Measurements from ENCODE around the gene PAPPA2. TPM values are rescaled to one million over a fixed set of nuclear protein-coding genes. Genes with fewer than 3 reads are reported as not detected.

The PAPPA2 gene
- total and polyA plus RNA-seq, 8 donors, result under 0.01 to 10.3 (median 0.29) TPM; not detected in 1

DNA sequence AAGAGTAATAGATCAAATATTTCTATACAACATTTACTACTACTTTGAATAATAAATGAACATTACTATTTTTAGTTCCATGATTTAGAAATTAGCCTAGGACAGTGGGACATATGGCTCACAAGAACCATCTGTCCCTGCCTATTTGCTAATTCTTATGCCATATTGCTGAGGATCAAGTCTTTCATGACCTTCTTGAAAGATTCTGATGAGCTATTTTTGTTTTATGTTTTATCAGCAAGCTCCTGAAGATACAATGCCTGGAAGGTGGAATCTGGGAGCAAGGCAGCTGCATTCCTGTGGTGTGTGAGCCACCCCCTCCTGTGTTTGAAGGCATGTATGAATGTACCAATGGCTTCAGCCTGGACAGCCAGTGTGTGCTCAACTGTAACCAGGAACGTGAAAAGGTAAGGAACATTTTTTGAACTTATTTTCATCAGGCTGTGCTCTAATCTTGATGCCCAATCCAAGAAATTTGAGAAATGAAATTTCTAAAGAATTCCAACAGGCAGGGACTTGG lies 326.7 kb downstream of the PAPPA2 start:
- Histone ChIP-seq H3K9me3 (peaks cover 0 to 4% (median 0%) of the 10 kb centered on the region in 4 donors), H3K4me1 (peaks cover 0 to 10% (median 0%) of the 10 kb centered on the region in 4 donors), H3K27ac (no peak overlapping the region), H3K27me3 (peaks cover 0 to 13% (median 0%) of the 10 kb centered on the region in 3 donors), H3K4me3 (no peak overlapping the region), H3K36me3 (no peaks in the 10 kb centered on the region)
- TF ChIP-seq, protein P1, sequence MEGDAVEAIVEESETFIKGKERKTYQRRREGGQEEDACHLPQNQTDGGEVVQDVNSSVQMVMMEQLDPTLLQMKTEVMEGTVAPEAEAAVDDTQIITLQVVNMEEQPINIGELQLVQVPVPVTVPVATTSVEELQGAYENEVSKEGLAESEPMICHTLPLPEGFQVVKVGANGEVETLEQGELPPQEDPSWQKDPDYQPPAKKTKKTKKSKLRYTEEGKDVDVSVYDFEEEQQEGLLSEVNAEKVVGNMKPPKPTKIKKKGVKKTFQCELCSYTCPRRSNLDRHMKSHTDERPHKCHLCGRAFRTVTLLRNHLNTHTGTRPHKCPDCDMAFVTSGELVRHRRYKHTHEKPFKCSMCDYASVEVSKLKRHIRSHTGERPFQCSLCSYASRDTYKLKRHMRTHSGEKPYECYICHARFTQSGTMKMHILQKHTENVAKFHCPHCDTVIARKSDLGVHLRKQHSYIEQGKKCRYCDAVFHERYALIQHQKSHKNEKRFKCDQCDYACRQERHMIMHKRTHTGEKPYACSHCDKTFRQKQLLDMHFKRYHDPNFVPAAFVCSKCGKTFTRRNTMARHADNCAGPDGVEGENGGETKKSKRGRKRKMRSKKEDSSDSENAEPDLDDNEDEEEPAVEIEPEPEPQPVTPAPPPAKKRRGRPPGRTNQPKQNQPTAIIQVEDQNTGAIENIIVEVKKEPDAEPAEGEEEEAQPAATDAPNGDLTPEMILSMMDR (IDR thresholded peaks at IDR 0.05), result no peak
- TF ChIP-seq POLR2AphosphoS5 (IDR thresholded peaks at IDR 0.05), result no peak
- TF ChIP-seq EP300 (IDR thresholded peaks at IDR 0.05), result no peak
- TF ChIP-seq POLR2A (IDR thresholded peaks at IDR 0.05), result no peak
- intact Hi-C loops (cut with DNase I; ENCODE audit: low total_unique reads), result no loop called here
- 38 to 63% (median 54%) methylated on average over 1 of the region's 1 CpG for WGBS, 5 donors
- DNase-seq, result no peak

GRCh38 chr1:176790786-176791185 lies 327.8 kb downstream of the PAPPA2 start:
- Histone ChIP-seq H3K36me3 (no peaks in the 10 kb centered on the region), H3K27ac (no peak overlapping the region), H3K9me3 (peaks cover 0 to 4% (median 0%) of the 10 kb centered on the region in 4 donors), H3K4me1 (peaks cover 0 to 8% (median 0%) of the 10 kb centered on the region in 4 donors), H3K4me3 (no peak overlapping the region), H3K27me3 (peaks cover 0 to 6% (median 0%) of the 10 kb centered on the region in 3 donors)
- DNase-seq, result no peak
- intact Hi-C loops (cut with DNase I; ENCODE audit: low total_unique reads), result no loop called here
- WGBS, 5 donors, result 48 to 62% (median 57%) methylated on average over 3 of the region's 3 CpGs
- TF ChIP-seq EP300 (IDR thresholded peaks at IDR 0.05), result no peak
- TF ChIP-seq, protein P1 (IDR thresholded peaks at IDR 0.05), result no peak
- TF ChIP-seq POLR2AphosphoS5 (IDR thresholded peaks at IDR 0.05), result no peak

DNA sequence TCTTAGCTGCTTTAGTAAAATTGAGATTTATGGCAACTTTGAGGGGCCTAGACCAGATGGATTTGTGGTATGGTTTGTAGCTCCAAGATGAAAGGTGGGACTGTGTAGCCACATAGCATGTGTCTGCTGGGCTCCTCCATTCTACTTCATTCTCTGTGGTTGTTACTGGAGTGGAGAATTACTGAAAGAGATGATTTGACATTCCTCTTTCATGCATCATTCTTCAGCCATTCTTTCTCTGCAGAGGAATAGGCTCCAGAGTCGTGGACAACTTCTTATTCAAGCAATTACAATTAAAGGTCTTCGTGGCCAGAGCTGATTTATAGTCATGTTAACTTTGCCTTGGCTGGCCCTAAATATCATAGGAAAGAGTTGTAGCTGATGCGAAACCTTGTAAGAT lies 328.9 kb downstream of the PAPPA2 start:
- Histone ChIP-seq H3K4me1 (no peaks in the 10 kb centered on the region), H3K27ac (no peak overlapping the region), H3K4me3 (no peak overlapping the region), H3K36me3 (no peaks in the 10 kb centered on the region), H3K27me3 (peaks cover 0 to 6% (median 0%) of the 10 kb centered on the region in 3 donors), H3K9me3 (peaks cover 0 to 4% (median 0%) of the 10 kb centered on the region in 4 donors)
- intact Hi-C loops (cut with DNase I; ENCODE audit: low total_unique reads), result no loop called here
- no peak for DNase-seq
- WGBS, 5 donors, result 79 to 85% (median 82%) methylated on average over 3 of the region's 3 CpGs
- TF ChIP-seq POLR2AphosphoS5 (IDR thresholded peaks at IDR 0.05) (no peak), POLR2A (IDR thresholded peaks at IDR 0.05) (no peak), EP300 (IDR thresholded peaks at IDR 0.05) (no peak)
- TF ChIP-seq, protein P1 (IDR thresholded peaks at IDR 0.05), result no peak

- no peaks in the 10 kb centered on the region for H3K4me1 ChIP-seq
- H3K27me3 ChIP-seq, result no peaks in the 10 kb centered on the region
- no peaks in the 10 kb centered on the region for H3K36me3 ChIP-seq
- H3K27ac ChIP-seq, result no peak overlapping the region
- intact Hi-C loops (cut with DNase I; ENCODE audit: low total_unique reads), result no loop called here
- H3K9me3 ChIP-seq, result no peaks in the 10 kb centered on the region
- no peak for DNase-seq
- TF ChIP-seq, protein P1 (IDR thresholded peaks at IDR 0.05), result no peak
- no peak for TF ChIP-seq EP300 (IDR thresholded peaks at IDR 0.05)
- TF ChIP-seq POLR2AphosphoS5 (IDR thresholded peaks at IDR 0.05), result no peak
- TF ChIP-seq POLR2A (IDR thresholded peaks at IDR 0.05), result no peak
- no peak overlapping the region for H3K4me3 ChIP-seq
- WGBS, 5 donors, result 81 to 93% (median 89%) methylated on average over 5 of the region's 5 CpGs
These were observed 332.0 kb downstream of the PAPPA2 start for GRCh38 chr1:176794897-176795508.

Data from stomach (tissue), 9 donors.